Inflammatory macrophage treated with lipopolysaccharide for 1 hour (primary cell): ENCODE results near the gene GMDS.

Experiments used
- DNase-seq, 2 donors: peaks; one replicate each; pipeline ENCODE4 v3.0.0-alpha.2; 2020 to 2022

Gene GMDS

GRCh38 chr6:1972962-1973361 is 272.4 kb downstream of the GMDS start:
- peak; percentile 36 to 56 for DNase-seq

GRCh38 chr6:1971612-1972011 is 273.8 kb downstream of the GMDS start:
- DNase-seq, result no peak

GRCh38 chr6:1970151-1970561 is 275.2 kb downstream of the GMDS start:
- no peak for DNase-seq

- DNase-seq, result no peak
Observed at GRCh38 chr6:1966713-1967112, 278.7 kb downstream of the GMDS start.

GRCh38 chr6:1965596-1966224 is 279.7 kb downstream of the GMDS start:
- no peak for DNase-seq

GRCh38 chr6:1963596-1963995 is 281.8 kb downstream of the GMDS start:
- no peak for DNase-seq

- DNase-seq, result no peak
Observed at GRCh38 chr6:1962201-1962600, 283.2 kb downstream of the GMDS start.

GRCh38 chr6:1960486-1961142 is 284.8 kb downstream of the GMDS start:
- no peak for DNase-seq

- no peak for DNase-seq
Observed at GRCh38 chr6:1958257-1958656, 287.1 kb downstream of the GMDS start.

GRCh38 chr6:1957746-1958145 is 287.7 kb downstream of the GMDS start:
- DNase-seq, result no peak

- DNase-seq, result no peak
Observed at GRCh38 chr6:1952740-1953360, 292.6 kb downstream of the GMDS start.

- no peak for DNase-seq
Observed at GRCh38 chr6:1950631-1951030, 294.8 kb downstream of the GMDS start.

GRCh38 chr6:1949538-1949937 is 295.9 kb downstream of the GMDS start:
- peak; percentile 25 to 71 for DNase-seq

GRCh38 chr6:1947922-1948321 is 297.5 kb downstream of the GMDS start:
- no peak for DNase-seq

GRCh38 chr6:1946583-1946982 is 298.8 kb downstream of the GMDS start:
- DNase-seq, result no peak

- DNase-seq, result no peak
Observed at GRCh38 chr6:1945235-1945832, 300.1 kb downstream of the GMDS start.

GRCh38 chr6:1942834-1943233 is 302.6 kb downstream of the GMDS start:
- no peak for DNase-seq

GRCh38 chr6:1941534-1941933 is 303.9 kb downstream of the GMDS start:
- DNase-seq, result no peak

- DNase-seq, result no peak
Observed at GRCh38 chr6:1940381-1940780, 305.0 kb downstream of the GMDS start.

- DNase-seq, result no peak
Observed at GRCh38 chr6:1933292-1933691, 312.1 kb downstream of the GMDS start.

- no peak for DNase-seq
Observed at GRCh38 chr6:1931817-1932216, 313.6 kb downstream of the GMDS start.

- DNase-seq, result no peak
Observed at GRCh38 chr6:1930356-1930755, 315.0 kb downstream of the GMDS start.

- DNase-seq, result no peak
Observed at GRCh38 chr6:1929931-1930330, 315.5 kb downstream of the GMDS start.
